HepG2 (cell line): Measurements from ENCODE around the gene AP4S1. TPM values are rescaled to one million over a fixed set of nuclear protein-coding genes. Genes with fewer than 3 reads are reported as not detected.

Experiments
- HMG20A ChIP-seq: IDR thresholded peaks from 2 replicates; pipeline ENCODE4 v1.6.1; 2016; ENCODE audit warnings: borderline replicate concordance
- HNF4A ChIP-seq: sonication (generic); formaldehyde crosslinking; IDR thresholded peaks from 2 replicates; pipeline ENCODE4 v1.4.0; 2020; ENCODE audit warnings: missing genetic modification reagents
- KDM4B ChIP-seq: sonication (generic); formaldehyde crosslinking; IDR thresholded peaks from 2 replicates; pipeline ENCODE4 v1.4.0; 2020; ENCODE audit warnings: missing genetic modification reagents
- KLF16 ChIP-seq, 2 experiments: sonication (generic) in 1 of 2; formaldehyde crosslinking in 1 of 2; IDR thresholded peaks; 2 replicates each; pipeline versions ENCODE4 v1.6.1 to v1.8.0; 2016 to 2023; ENCODE audit warnings: missing genetic modification reagents in 2 of 2, missing compliant biosample characterization in 1 of 2
- MLXIP ChIP-seq: sonication (generic); formaldehyde crosslinking; IDR thresholded peaks from 2 replicates; pipeline ENCODE4 v1.9.0; 2021; ENCODE audit warnings: missing genetic modification reagents, borderline replicate concordance
- SP4 ChIP-seq: sonication (generic); formaldehyde crosslinking; IDR thresholded peaks from 2 replicates; pipeline ENCODE4 v1.8.1; 2023; ENCODE audit warnings: mild to moderate bottlenecking, missing genetic modification reagents
- TSC22D2 ChIP-seq: sonication (generic); formaldehyde crosslinking; IDR thresholded peaks from 2 replicates; pipeline ENCODE4 v1.5.1; 2020; ENCODE audit warnings: missing genetic modification reagents, mild to moderate bottlenecking, borderline replicate concordance
- YY1 ChIP-seq: IDR thresholded peaks from 2 replicates; pipeline ENCODE4 v1.6.1; 2011; ENCODE audit warnings: low read length, low read depth, moderate library complexity, mild to moderate bottlenecking; ENCODE audit not compliant: insufficient read depth, insufficient replicate concordance
- ZNF3 ChIP-seq: IDR thresholded peaks from 2 replicates; pipeline ENCODE4 v1.7.0; 2017; ENCODE audit warnings: inconsistent platforms
- ZNF335 ChIP-seq: sonication (generic); formaldehyde crosslinking; IDR thresholded peaks from 2 replicates; pipeline ENCODE4 v1.4.0; 2020; ENCODE audit warnings: missing genetic modification reagents
- ZNF367 ChIP-seq: sonication (generic); formaldehyde crosslinking; IDR thresholded peaks from 2 replicates; pipeline ENCODE4 v1.4.0; 2020; ENCODE audit warnings: missing genetic modification reagents, borderline replicate concordance
- ZNF501 ChIP-seq: sonication (generic); formaldehyde crosslinking; IDR thresholded peaks from 2 replicates; pipeline ENCODE4 v1.5.1; 2020; ENCODE audit warnings: mild to moderate bottlenecking, moderate library complexity, missing genetic modification reagents
- ZNF614 ChIP-seq: IDR thresholded peaks from 2 replicates; pipeline ENCODE4 v1.6.1; 2018; ENCODE audit warnings: missing biosample characterization, missing genetic modification reagents, inconsistent platforms, borderline replicate concordance
- ZNF724P ChIP-seq: sonication (generic); formaldehyde crosslinking; IDR thresholded peaks from 2 replicates; pipeline ENCODE4 v1.8.0; 2022; ENCODE audit warnings: missing genetic modification reagents, borderline replicate concordance
- ZNF75D ChIP-seq: sonication (generic); formaldehyde crosslinking; IDR thresholded peaks from 2 replicates; pipeline ENCODE4 v1.8.1; 2023; ENCODE audit warnings: missing genetic modification reagents, mild to moderate bottlenecking, borderline replicate concordance
- ZNF766 ChIP-seq: sonication (generic); formaldehyde crosslinking; IDR thresholded peaks from 2 replicates; pipeline ENCODE4 v1.5.0; 2020; ENCODE audit warnings: missing genetic modification reagents, borderline replicate concordance
- ZNF780A ChIP-seq: sonication (generic); formaldehyde crosslinking; IDR thresholded peaks from 2 replicates; pipeline ENCODE4 v1.8.0; 2022; ENCODE audit warnings: mild to moderate bottlenecking, missing genetic modification reagents, moderate library complexity
- ZNF782 ChIP-seq: sonication (generic); formaldehyde crosslinking; IDR thresholded peaks from 2 replicates; pipeline ENCODE4 v1.4.0; 2020; ENCODE audit warnings: missing genetic modification reagents, mild to moderate bottlenecking, borderline replicate concordance
- polyA plus RNA-seq, 8 experiments: library from polyadenylated mRNA; depleted of rRNA in 3 of 8; stranded (reverse) in 7 of 8; unstranded in 1 of 8; fragments of >200 nt; fragmentation: Illumina TruSeq in 4 of 8; extraction: Trizol in 4 of 8; gene quantifications; 2 replicates each; pipeline versions ENCODE4 v1.2.1 to v1.2.3, GENCODE V29; 2011 to 2016; ENCODE audit warnings: low read depth in 4 of 8, missing spikeins in 1 of 8, mixed read lengths in 1 of 8; ENCODE audit not compliant: insufficient read depth in 1 of 8
- total RNA-seq, 5 experiments: library from RNA; depleted of rRNA; stranded (reverse); fragments of >200 nt; fragmentation: Illumina TruSeq; extraction: Trizol; gene quantifications; 2 replicates each; pipeline ENCODE4 v1.2.3, GENCODE V29; 2016; ENCODE audit warnings: low read depth in 1 of 5
- TF ChIP-seq, protein P1 (sequence below): sonication (generic); formaldehyde crosslinking; IDR thresholded peaks from 2 replicates; pipeline ENCODE4 v1.4.0; 2020; ENCODE audit warnings: mild to moderate bottlenecking, missing genetic modification reagents
- TF ChIP-seq, protein P2 (sequence below): sonication (generic); formaldehyde crosslinking; IDR thresholded peaks from 2 replicates; pipeline ENCODE4 v1.5.1; 2020; ENCODE audit warnings: mild to moderate bottlenecking, missing genetic modification reagents, moderate library complexity
- TF ChIP-seq, protein P3 (sequence below): fragments of 450-650 bp; IDR thresholded peaks from 2 replicates; pipeline ENCODE4 v1.6.1; 2016

Gene AP4S1
- total and polyA plus RNA-seq, 2 of the 13 experiments (the other 11 are each of a cell fraction or from before 2014, with no cell fraction given): 3.9 to 21.1 TPM

DNA sequence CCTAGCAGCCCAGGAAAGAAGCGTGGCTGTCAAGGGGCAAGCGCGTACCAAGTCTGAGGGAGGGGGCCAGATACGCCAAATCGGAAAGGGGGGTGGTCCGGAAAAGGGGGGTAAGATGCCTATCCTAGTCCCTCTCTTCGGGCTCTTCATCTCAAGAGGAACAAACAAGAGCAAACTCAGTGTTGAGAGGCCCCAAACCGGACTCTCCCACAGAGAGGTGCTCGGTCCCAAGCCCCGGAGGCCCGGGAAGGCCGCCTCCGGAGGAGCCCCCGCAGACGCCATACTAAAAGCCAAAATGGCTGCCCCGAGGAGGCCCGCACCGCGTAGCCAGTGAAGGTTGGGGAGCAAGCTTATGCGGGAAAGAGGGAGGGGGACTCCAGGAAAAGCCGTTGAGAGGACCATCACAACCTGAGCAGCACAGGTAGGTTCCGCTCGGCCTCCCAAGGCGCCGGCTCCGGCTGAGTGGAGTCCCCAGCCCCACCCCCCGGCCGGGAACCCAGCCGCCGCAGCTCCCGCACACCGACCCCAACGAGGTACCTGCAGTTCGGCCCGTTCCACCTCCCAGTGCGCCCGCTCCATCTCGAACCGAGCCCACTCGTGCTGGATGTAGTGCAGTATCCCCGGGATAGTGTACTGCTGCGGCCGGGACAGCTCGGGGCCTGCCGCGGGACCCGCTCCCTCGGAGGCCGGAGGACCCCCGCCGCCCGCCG, at the start of gene AP4S1 (continued):
- TF ChIP-seq ZNF367 (CRISPR knock-in tag) (no peak), ZNF724P (no peak), ZNF3 (CRISPR knock-in tag) (peak; percentile 82), ZNF782 (peak; percentile 97), ZNF614 (CRISPR knock-in tag) (peak; percentile 67; the same call in 1 of the 2 replicates), HNF4A (CRISPR knock-in tag) (no peak), ZNF75D (CRISPR knock-in tag) (no peak; the same call in 1 of the 2 replicates), SP4 (CRISPR knock-in tag) (peak; percentile 75), ZNF780A (CRISPR knock-in tag) (no peak), TSC22D2 (CRISPR knock-in tag) (peak; percentile 69; the same call in 1 of the 2 replicates), MLXIP (CRISPR knock-in tag) (no peak; the same call in 1 of the 2 replicates), ZNF766 (peak; percentile 77), ZNF335 (peak; percentile 83), KLF16 (CRISPR knock-in tag; IDR thresholded peaks at IDR 0.05) (no peak; a peak in 1 of 4 replicates), ZNF501 (CRISPR knock-in tag) (peak; percentile 86), HMG20A (CRISPR knock-in tag) (no peak), KDM4B (CRISPR knock-in tag) (peak; percentile 94), YY1 (peak; percentile 99)
- TF ChIP-seq, protein P1, sequence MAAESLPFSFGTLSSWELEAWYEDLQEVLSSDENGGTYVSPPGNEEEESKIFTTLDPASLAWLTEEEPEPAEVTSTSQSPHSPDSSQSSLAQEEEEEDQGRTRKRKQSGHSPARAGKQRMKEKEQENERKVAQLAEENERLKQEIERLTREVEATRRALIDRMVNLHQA (CRISPR knock-in tag): no peak
- TF ChIP-seq, protein P2, sequence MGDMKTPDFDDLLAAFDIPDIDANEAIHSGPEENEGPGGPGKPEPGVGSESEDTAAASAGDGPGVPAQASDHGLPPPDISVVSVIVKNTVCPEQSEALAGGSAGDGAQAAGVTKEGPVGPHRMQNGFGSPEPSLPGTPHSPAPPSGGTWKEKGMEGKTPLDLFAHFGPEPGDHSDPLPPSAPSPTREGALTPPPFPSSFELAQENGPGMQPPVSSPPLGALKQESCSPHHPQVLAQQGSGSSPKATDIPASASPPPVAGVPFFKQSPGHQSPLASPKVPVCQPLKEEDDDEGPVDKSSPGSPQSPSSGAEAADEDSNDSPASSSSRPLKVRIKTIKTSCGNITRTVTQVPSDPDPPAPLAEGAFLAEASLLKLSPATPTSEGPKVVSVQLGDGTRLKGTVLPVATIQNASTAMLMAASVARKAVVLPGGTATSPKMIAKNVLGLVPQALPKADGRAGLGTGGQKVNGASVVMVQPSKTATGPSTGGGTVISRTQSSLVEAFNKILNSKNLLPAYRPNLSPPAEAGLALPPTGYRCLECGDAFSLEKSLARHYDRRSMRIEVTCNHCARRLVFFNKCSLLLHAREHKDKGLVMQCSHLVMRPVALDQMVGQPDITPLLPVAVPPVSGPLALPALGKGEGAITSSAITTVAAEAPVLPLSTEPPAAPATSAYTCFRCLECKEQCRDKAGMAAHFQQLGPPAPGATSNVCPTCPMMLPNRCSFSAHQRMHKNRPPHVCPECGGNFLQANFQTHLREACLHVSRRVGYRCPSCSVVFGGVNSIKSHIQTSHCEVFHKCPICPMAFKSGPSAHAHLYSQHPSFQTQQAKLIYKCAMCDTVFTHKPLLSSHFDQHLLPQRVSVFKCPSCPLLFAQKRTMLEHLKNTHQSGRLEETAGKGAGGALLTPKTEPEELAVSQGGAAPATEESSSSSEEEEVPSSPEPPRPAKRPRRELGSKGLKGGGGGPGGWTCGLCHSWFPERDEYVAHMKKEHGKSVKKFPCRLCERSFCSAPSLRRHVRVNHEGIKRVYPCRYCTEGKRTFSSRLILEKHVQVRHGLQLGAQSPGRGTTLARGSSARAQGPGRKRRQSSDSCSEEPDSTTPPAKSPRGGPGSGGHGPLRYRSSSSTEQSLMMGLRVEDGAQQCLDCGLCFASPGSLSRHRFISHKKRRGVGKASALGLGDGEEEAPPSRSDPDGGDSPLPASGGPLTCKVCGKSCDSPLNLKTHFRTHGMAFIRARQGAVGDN (CRISPR knock-in tag): peak; percentile 72; the same call in 1 of the 2 replicates
- TF ChIP-seq, protein P3, sequence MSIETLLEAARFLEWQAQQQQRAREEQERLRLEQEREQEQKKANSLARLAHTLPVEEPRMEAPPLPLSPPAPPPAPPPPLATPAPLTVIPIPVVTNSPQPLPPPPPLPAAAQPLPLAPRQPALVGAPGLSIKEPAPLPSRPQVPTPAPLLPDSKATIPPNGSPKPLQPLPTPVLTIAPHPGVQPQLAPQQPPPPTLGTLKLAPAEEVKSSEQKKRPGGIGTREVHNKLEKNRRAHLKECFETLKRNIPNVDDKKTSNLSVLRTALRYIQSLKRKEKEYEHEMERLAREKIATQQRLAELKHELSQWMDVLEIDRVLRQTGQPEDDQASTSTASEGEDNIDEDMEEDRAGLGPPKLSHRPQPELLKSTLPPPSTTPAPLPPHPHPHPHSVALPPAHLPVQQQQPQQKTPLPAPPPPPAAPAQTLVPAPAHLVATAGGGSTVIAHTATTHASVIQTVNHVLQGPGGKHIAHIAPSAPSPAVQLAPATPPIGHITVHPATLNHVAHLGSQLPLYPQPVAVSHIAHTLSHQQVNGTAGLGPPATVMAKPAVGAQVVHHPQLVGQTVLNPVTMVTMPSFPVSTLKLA: no peak
